GM18520 (cell line): ENCODE data around the gene NTNG1.

Source experiments
- ATAC-seq: cut with Tn5 transposase; IDR thresholded peaks from one replicate; pipeline ENCODE4 v1.9.1; 2021; ENCODE audit not compliant: unreplicated experiment

Gene NTNG1

GRCh38 chr1:107389410-107390396, 248.9 kb downstream of the NTNG1 start:
- no peak for ATAC-seq

GRCh38 chr1:107394301-107394700, 253.5 kb downstream of the NTNG1 start:
- no peak for ATAC-seq

- ATAC-seq, result no peak
These were observed 260.9 kb downstream of the NTNG1 start for GRCh38 chr1:107401704-107402103.

- no peak for ATAC-seq
These were observed 263.9 kb downstream of the NTNG1 start for GRCh38 chr1:107404756-107405155.

GRCh38 chr1:107405236-107405635, 264.4 kb downstream of the NTNG1 start:
- no peak for ATAC-seq

GRCh38 chr1:107407011-107407410, 266.2 kb downstream of the NTNG1 start:
- ATAC-seq, result no peak

- no peak for ATAC-seq
These were observed 272.7 kb downstream of the NTNG1 start for GRCh38 chr1:107413546-107413945.

GRCh38 chr1:107413951-107414350, 273.1 kb downstream of the NTNG1 start:
- no peak for ATAC-seq

- ATAC-seq, result no peak
These were observed 273.7 kb downstream of the NTNG1 start for GRCh38 chr1:107414550-107414949.

GRCh38 chr1:107415241-107415640, 274.4 kb downstream of the NTNG1 start:
- ATAC-seq, result no peak

GRCh38 chr1:107419003-107419402, 278.2 kb downstream of the NTNG1 start:
- no peak for ATAC-seq

GRCh38 chr1:107422901-107423300, 282.1 kb downstream of the NTNG1 start:
- ATAC-seq, result no peak

- ATAC-seq, result peak; percentile 83
These were observed 289.8 kb downstream of the NTNG1 start for GRCh38 chr1:107430540-107431228.

GRCh38 chr1:107432108-107432507, 291.3 kb downstream of the NTNG1 start:
- ATAC-seq, result no peak

- ATAC-seq, result no peak
These were observed 292.2 kb downstream of the NTNG1 start for GRCh38 chr1:107433068-107433467.

- ATAC-seq, result no peak
These were observed 293.0 kb downstream of the NTNG1 start for GRCh38 chr1:107433635-107434360.

GRCh38 chr1:107434361-107434693, 293.5 kb downstream of the NTNG1 start:
- no peak for ATAC-seq

GRCh38 chr1:107436552-107437241, 295.9 kb downstream of the NTNG1 start:
- ATAC-seq, result no peak

- ATAC-seq, result no peak
These were observed 298.7 kb downstream of the NTNG1 start for GRCh38 chr1:107439567-107439966.

- no peak for ATAC-seq
These were observed 301.7 kb downstream of the NTNG1 start for GRCh38 chr1:107442551-107442950.

- no peak for ATAC-seq
These were observed 302.2 kb downstream of the NTNG1 start for GRCh38 chr1:107443027-107443426.
